Activated CD4-positive, CD25-positive, alpha-beta regulatory T cell treated with anti-CD3 and anti-CD28 coated beads, Interleukin-2, amount 50 U/mL, for 16 hours (primary cell): Measurements from ENCODE around the gene NDFIP2.
"Not testable (repeated sequence)": the region's sequence is repeated elsewhere in the genome, so short reads cannot be mapped to it uniquely, and the experiment has no call there.

Experiments used
- DNase-seq: peaks from one replicate; pipeline ENCODE4 v3.0.0-alpha.2; 2020; ENCODE audit warnings: low read depth, low spot score

NDFIP2 gene

GRCh38 chr13:79531542-79532254 is 50.7 kb downstream of the NDFIP2 start:
- no peak for DNase-seq

DNA sequence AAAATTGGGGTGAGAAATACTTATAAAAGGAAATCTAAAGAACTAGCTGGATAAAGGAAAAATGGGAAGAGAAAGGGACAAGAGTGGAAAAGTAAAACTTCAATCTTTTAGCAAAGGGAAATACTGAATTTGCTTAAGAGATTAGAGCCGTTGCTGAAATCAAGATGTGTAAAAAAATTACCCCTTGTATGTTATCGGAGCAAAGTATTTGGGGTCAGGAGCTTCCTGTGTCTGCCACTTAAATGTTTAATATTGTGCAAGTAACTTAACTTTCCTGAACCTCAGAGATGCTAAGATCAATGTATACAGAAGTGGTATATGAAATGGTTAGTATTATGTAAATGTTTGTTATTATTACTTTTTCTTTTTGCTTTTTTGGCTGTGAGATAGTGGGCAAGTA is 51.6 kb downstream of the NDFIP2 start:
- DNase-seq = no peak

DNA sequence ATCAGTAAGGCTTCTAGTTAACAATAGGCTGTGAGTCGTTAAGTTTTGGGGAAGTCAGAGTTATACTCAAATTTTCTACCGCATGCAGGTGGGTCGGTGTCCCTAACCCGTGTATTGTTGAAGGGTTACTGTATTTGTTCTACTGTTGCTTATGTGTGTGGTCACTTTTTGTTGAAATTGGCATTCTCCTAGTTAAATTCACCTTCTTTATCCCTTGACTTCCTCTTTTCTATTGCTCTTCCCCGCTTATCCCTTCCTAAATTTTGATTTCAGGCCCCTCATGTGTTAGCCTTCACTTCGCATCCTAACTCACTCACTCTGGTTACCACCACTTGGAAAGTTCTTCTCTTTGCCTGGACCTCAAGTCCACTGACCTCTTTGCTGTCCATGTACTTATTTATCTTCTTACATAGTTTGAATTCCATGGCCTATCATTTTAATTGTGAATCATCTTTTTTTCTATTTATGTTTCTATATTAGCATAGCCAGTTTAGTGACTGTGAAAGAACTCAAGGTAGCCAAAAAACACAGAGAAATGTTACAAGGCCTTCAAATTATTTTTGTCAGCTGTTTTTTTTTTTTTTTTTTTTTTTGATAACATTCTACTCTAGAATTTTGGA is 52.9 kb downstream of the NDFIP2 start:
- no peak for DNase-seq

- DNase-seq = no peak
Observed at GRCh38 chr13:79534596-79534995, 53.6 kb downstream of the NDFIP2 start.

DNA sequence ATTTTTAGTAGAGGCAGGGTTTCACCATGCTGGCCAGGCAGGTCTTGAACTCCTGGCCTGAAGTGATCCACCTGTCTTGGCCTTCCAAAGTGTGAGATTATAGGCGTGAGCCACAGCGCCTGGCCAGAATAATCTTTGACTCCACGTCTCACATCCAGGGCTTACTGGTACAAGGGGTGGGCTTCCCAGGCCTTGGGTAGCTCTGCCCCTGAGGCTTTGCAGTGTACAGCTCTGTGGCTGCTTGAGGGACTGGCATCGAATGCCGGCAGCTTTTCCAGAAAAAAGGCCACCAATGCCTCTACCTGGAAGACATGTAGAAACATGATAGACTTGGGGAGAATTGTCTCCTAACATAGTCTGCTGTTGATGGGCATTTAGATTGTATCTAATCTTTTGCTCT is 57.8 kb downstream of the NDFIP2 start:
- no peak for DNase-seq

DNA sequence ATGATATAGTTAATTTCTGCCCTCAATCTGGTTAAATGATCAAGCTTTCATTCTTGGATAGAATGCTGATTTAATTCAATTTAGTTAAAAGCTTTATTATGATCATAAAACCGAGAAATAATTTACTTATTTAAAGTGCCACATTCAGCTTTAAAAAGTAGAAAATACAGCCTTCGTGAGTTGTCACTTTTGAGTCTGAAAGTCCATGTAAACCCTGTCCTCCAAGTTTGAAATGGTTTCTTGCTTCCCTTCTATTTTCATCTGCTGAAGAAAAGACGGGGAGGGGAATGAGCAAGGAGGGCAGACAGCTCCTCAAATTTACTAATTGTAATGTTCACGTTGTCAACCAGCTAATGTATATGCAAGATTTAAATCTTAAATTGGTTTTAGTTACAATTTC is 59.5 kb downstream of the NDFIP2 start:
- no peak for DNase-seq

DNA sequence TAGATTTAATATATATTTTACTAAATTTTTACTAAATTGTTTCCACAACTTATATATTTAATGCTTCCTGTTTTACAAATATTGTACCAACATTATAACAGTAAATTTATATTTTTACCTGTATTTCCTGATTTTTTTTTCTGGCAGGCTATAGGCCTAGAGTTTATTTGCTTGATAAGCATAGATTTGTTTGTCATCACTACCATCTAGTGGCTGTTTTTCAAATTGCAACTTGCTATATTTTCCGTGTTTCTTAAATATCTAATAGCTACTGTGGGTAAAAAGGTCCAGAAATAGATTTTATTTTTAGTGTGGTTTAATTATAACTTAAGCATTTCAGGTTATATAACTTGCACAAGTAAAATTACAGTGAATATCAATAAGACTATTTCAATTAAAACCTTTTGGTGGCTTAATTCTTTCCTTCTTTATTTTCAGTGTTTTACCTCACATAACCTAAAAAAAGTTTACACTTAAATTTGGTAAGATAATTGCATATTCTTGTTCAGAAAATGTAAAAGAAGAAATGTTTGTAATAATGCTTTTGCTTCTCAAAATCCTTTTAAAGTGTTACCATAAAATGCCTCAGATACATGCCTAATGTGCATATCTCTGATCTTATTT is 60.6 kb downstream of the NDFIP2 start:
- no peak for DNase-seq

- DNase-seq = no peak
Observed at GRCh38 chr13:79543883-79544282, 62.9 kb downstream of the NDFIP2 start.

DNA sequence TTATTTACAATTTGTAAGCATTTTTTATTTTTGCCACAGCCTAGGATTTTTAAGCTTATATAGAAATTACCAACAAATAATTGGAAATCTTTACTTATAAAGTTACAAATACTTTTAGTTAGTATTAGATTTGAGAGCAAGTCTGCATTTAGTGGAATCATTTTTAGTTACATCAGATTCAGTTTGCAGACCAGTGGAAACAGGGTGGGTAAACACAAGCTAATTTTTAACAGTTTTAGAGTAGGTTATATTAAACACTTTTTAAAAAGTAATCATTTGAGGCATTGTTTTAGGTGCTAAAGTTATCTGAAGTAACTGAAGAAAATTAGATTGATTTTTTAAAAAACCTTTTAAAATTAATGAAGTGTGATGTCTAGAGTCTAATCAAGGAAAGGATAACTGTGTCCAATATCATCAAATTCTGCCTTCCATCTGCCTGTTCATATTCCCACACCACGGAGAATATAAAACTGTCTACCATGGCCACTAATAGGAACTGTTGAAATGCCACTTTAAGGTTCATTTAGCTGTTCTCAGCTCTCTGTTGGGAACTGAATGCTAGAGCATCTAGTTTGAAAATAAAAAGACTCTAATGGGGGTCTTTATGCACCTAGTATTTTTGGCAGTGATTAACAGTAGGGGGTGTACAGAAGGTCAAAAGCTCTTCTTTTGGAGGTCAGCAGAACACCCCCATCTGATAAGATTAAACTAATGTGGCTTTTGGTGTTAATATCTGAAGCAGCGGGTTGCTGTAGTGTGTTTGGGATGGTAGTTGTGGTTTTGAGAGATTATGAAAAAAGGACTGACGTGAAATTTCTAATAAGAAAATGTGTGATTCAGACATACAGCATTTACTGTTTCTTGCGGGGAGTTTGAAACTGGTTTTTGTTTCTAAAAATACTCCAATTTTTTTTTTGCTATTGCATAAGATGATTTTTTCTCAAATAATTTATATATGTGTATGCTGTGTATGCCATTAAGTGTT is 66.5 kb downstream of the NDFIP2 start:
- DNase-seq = no peak

DNA sequence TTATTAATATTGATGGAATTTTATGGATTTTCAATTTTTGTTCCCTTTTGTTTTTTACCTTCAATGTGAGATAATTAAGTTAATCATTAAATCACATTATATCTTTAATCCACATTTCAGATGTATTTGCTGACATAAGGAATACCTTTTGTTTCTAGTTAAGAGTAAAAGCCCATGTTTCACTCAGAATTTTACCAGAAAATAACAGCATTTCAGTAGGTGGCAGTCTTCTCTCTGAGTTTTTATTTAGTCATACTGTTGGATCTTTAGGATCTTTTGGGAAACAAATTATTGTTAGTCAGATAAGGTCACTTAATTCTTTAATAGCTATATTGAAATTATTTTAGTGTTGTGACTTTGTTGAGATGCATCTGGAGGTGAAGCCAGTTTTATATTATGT is 67.9 kb downstream of the NDFIP2 start:
- DNase-seq = no peak

DNA sequence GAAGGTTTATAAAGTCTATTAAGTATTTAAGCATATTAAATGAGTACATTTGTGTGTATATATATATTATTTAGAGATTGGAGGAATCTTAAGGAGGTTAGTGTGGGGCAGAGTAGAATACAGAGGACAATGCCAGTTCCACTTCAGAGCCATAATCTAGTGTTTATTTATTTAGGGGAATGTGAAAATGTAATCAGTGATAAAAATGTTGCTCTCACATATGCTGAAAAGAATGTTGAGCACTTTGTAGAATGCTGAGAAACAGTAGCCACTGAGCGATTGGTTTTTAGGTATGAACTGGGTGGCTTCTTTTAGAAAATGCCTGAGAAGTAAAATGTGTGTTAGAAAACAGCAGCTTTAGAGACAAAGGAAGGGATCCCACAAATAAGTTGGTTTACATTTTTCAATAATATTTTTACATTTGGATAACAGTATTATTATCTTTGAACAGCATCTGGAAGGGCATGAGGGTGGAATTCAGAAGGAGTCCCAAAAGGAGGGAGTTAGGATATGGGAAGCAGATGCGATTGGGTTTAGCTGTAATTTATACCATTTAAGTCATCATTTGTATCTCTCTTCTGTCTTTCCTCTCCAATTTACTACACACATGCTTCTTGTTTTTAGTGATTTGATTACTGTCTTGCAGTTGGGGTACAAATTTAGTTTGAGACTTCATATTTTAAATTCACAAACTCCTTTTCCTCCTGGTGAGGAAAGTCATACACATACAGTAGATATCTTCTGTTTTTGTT is 68.6 kb downstream of the NDFIP2 start:
- no peak for DNase-seq

GRCh38 chr13:79557666-79558065 is 76.7 kb downstream of the NDFIP2 start:
- DNase-seq = no peak

- DNase-seq = no peak
Observed at GRCh38 chr13:79560954-79561353, 80.0 kb downstream of the NDFIP2 start.

DNA sequence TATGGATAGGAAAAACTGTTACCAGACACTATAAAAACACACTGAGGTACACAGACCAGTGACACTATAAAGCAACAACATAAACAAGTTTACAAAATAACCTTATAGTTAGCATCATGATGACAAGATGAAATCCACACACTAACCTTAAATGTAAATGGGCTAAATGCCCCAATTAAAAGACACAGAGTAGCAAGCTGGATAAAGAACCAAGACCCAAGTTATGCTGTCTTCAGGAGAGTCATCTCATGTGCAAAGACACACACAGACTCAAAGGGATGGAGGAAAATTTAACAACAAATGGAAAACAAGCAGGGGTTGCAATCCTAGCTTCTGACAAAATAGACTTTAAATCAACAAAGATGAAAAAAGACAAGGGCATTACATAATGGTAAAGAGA is 81.6 kb downstream of the NDFIP2 start:
- no peak for DNase-seq

- no peak for DNase-seq
Observed at GRCh38 chr13:79566118-79566517, 85.2 kb downstream of the NDFIP2 start.

DNA sequence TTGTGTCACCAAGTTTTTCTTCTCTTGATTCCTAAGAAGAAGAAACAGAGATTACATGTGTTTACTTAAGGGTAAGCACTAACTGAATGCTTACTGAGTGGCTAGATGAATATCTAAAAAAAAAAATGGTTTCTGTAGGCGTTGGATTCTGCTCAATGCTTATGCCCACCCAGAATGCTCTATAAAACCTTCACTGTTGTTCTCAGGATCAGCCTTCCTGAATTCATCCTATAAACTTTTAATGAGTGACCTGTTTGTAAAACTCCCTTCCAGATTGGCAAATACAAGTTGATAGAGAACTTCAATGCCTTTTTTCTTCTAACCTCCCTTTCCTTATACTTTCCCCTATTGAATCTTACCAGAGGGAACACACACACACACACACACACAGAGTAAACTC is 90.2 kb downstream of the NDFIP2 start:
- DNase-seq = no peak

DNA sequence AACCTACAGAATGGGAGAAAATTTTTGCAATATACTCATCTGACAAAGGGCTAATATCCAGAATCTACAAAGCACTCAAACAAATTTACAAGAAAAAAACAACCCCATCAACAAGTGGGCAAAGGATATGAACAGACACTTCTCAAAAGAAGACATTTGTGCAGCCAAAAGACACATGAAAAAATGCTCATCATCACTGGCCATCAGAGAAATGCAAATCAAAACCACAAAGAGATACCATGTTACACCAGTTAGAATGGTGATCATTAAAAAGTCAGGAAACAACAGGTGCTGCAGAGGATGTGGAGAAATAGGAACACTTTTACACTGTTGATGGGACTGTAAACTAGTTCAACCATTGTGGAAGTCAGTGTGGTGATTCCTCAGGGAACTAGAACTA is 92.9 kb downstream of the NDFIP2 start:
- not testable (repeated sequence) for DNase-seq

GRCh38 chr13:79581870-79582315 is 100.9 kb downstream of the NDFIP2 start:
- DNase-seq = no peak

GRCh38 chr13:79582896-79583295 is 101.9 kb downstream of the NDFIP2 start:
- DNase-seq = no peak

DNA sequence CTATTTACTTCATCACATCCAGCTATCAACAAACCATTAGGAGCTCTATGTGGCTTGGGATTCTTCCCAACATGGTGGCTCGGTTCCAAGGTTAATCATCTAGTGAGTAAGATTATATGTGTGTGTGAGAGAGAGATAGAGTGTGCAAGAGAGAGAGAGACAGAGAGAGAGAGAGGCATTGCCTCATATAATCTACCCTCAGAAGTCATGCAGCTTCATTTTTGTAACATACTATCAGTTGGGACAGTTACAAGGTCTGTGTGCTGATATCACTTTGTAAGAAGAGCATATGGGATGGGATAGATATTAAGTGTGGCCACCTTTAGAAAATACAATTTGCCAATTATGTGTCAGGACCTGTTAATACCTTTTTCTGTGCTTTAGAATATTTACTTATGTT is 104.1 kb downstream of the NDFIP2 start:
- DNase-seq = no peak
